ENCODE data around the gene ZIM2. TPM values are rescaled to one million over a fixed set of nuclear protein-coding genes. Genes with fewer than 3 reads are reported as not detected.

ZIM2 gene
- total and polyA plus RNA-seq, 9 of the 15 experiments (the other 6 are each of a cell fraction or from before 2014, with no cell fraction given) = not detected

GRCh38 chr19:56765137-56765536 is 75.4 kb downstream of the ZIM2 start (continued):
- peak; percentile 78 for TF ChIP-seq ZBTB40 (IDR thresholded peaks at IDR 0.05)
- TF ChIP-seq ZBTB40 (CRISPR knock-in tag; IDR thresholded peaks at IDR 0.05) = no peak
- TF ChIP-seq GABPB1 (CRISPR knock-in tag; IDR thresholded peaks at IDR 0.05) = peak; percentile 70; the same call in 1 of the 2 replicates
- no peak for TF ChIP-seq ATF1 (CRISPR knock-in tag; IDR thresholded peaks at IDR 0.05)
- peak; percentile 26; the same call in 1 of the 2 replicates for TF ChIP-seq ATF1 (tag; IDR thresholded peaks at IDR 0.05)
- TF ChIP-seq HCFC1 (IDR thresholded peaks at IDR 0.05; ENCODE audit: low read depth, low read length) = peak; percentile 51
